ENCODE results near the gene IL20RA.

IL20RA gene

DNA sequence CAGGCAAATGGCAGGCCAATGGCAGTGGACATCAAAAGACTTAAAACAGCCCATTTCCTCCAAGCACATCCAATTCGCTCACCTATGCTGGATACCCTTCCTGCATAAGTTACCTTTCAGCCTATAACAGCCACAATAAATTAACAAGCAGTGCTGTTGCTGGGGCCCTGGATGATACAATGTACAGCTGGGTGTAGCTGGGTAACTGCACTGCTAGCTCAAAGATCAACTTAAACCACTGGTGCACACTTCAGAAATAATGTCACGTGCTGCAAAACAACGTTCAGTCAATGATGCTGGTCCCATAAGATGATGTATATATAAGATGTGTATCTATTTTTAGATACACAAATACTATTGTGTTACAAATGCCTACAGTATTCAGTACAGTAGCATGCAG is 13.6 kb downstream of the IL20RA start:
- TF ChIP-seq, protein P1, sequence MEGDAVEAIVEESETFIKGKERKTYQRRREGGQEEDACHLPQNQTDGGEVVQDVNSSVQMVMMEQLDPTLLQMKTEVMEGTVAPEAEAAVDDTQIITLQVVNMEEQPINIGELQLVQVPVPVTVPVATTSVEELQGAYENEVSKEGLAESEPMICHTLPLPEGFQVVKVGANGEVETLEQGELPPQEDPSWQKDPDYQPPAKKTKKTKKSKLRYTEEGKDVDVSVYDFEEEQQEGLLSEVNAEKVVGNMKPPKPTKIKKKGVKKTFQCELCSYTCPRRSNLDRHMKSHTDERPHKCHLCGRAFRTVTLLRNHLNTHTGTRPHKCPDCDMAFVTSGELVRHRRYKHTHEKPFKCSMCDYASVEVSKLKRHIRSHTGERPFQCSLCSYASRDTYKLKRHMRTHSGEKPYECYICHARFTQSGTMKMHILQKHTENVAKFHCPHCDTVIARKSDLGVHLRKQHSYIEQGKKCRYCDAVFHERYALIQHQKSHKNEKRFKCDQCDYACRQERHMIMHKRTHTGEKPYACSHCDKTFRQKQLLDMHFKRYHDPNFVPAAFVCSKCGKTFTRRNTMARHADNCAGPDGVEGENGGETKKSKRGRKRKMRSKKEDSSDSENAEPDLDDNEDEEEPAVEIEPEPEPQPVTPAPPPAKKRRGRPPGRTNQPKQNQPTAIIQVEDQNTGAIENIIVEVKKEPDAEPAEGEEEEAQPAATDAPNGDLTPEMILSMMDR (IDR thresholded peaks at IDR 0.05; ENCODE audit: low read depth, low read length, missing control alignments) = no peak
- no peak for DNase-seq (ENCODE audit: low read depth)
- H3K4me3 ChIP-seq (ENCODE audit: low read depth, low read length) = no peak overlapping the region

DNA sequence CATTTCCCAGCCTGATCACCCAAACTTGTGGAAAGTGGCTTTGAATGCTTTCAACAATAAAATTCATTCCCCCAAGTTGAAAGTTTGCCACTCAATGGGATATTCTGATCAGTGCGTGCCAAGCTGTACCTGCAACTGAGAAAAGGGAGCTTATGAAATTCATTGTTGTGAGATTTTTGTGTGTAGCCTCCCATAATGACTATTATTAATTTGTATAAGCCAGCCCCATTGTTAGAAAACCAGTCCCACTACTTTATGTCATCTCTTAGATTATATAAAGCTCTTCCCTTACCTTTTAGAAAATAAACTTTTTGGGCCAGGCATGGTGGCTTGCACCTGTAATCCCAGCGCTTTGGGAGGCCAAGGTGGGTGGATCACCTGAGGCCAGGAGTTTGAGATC is 15.9 kb downstream of the IL20RA start:
- no peak for DNase-seq (ENCODE audit: low read depth)
- H3K4me3 ChIP-seq (ENCODE audit: low read depth, low read length) = no peak overlapping the region
- TF ChIP-seq, protein P1 (IDR thresholded peaks at IDR 0.05; ENCODE audit: low read depth, low read length, missing control alignments) = no peak

DNA sequence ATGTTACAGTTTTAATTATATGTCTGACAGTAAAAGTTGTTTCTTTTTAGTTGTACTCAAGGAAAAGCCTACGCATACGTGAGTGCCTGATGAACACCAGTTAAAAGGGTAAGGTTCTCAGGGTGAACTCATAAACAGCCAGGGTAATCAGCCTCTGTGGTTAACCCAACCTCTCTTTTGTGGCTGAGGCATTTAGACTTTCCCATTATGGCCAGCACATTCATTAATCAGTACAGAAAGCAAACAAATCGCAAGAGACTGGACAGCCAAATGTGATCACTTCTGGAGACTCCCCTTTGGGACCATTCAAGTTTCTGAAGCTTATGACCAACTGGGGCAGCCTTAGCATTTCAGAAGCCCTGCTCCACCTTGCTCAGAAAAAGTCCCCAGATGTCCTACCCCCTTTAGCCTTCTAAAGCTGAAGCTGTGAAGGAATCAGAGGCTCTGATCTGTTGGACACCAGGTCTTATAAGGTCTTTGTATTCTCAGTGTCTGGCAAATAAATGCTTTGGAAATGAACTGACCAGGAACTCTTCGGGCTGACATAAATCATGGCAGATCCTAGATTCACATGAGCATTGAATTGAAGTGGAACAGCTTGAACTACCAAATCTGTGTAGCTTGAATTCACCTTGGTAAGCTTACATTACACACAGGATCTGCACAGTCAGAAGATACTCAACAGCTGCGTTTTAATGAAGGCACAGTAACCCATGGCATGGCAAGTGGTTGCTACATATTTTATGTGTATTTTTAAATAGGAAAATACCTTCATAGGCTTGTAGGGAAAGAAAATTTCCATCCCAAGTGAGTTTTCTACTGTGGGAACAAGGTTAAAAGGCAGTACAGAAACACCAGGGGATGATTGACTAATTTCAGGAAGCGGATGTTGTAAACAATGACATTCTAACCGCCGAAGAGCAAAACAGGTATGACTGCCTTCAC is 18.7 kb downstream of the IL20RA start:
- no peak for DNase-seq (ENCODE audit: low read depth)
- no peak overlapping the region for H3K4me3 ChIP-seq (ENCODE audit: low read depth, low read length)
- TF ChIP-seq, protein P1 (IDR thresholded peaks at IDR 0.05; ENCODE audit: low read depth, low read length, missing control alignments) = no peak

DNA sequence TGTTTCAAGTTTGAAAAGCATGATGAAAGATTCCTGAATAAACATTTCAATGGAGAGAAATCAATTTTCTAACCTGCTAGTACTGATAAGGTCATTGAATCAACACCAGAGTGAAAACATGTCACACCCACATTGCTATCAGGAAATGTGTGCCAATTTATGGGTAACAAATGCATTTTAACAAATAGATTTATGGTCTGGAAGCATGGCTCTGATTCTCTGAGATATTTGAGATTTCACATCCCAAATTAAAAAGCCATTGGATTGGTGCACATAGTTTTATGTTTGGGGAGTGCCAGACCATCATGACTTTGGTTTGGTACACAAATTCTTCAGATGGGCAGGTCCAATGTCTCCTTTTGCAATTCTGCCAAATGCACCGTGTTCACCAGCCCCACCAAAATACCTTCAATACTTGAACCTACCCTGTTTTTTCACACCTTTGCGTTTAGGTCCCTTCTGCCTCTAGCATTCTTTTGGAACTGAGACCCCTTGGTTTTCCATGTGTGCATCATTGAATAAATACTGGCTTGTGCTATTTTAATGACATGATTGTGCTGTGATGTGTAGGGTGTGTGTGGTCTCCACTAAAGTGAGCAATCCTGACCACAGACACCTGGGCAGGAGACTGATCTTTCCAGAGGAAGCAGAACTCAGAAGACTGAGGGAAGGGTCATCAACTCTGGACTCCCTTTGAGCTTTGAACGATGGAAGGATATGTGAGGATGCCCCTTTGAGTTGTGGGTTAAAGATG is 20.4 kb downstream of the IL20RA start:
- no peak overlapping the region for H3K4me3 ChIP-seq (ENCODE audit: low read depth, low read length)
- TF ChIP-seq, protein P1 (IDR thresholded peaks at IDR 0.05; ENCODE audit: low read depth, low read length, missing control alignments) = no peak
- DNase-seq (ENCODE audit: low read depth) = no peak

DNA sequence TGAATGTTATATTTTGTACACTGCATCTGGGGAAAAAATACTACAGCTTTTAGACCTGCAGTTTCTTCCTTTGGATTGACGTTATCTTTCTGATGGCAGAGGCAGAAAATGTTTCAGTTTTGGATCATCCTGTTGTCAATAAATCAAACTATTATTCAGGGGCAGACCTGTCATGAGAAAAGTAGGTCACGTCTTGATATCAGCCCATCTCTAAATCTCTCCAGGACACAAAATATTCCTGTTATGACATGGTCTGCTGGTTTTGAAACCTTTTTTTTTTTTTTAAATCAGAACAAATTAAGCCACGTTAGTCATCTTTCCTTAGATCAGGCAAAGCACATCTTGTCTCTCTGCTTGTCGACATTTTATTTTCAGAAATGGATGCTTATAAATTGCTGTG is 24.0 kb downstream of the IL20RA start:
- H3K4me3 ChIP-seq (ENCODE audit: low read depth, low read length) = no peak overlapping the region
- no peak for DNase-seq (ENCODE audit: low read depth)
- TF ChIP-seq, protein P1 (IDR thresholded peaks at IDR 0.05; ENCODE audit: low read depth, low read length, missing control alignments) = no peak

DNA sequence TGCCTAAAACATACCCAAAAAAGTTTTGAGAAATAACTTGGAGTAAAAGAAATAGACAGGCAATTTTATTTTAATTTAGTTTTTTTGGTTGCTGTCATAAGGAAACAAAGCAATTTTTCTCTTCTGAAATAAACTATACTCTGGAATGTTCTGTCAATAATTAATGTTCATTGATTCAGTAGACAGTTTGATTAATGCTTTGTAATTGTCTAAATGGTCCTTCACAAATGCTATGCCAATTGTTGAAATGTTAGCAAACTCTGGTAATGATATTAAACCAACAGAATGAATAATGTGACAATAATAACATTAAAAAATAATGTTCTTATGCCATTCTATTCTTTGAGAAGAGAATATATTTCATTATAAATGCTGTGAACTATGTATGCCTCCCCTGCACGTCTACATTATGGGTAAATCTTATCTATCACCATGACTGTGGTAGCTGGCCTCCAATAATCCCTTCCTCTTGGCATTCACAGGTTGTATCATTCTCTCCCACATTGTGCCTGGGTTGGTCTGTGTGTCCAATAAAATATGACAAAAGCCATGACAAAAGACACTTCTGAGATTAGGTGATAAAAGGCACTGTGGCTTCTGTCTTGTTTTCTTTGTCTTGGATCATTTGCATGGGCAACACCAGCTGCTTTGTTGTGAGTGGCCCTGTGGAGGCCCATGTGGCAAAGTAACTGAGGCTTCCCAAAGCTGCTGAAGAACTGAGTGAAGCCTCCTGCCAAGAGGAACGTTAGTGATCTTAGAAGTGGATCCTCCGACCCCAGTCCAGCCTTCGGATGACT is 25.1 kb downstream of the IL20RA start:
- TF ChIP-seq, protein P1 (IDR thresholded peaks at IDR 0.05; ENCODE audit: low read depth, low read length, missing control alignments) = no peak
- no peak for DNase-seq (ENCODE audit: low read depth)

More for the DNA sequence above, 25.1 kb downstream of the IL20RA start:
- no peak overlapping the region for H3K4me3 ChIP-seq (ENCODE audit: low read depth, low read length)

All from GM12864 (cell line).